ENCODE measurements around the gene GHR.

The GHR gene

DNA sequence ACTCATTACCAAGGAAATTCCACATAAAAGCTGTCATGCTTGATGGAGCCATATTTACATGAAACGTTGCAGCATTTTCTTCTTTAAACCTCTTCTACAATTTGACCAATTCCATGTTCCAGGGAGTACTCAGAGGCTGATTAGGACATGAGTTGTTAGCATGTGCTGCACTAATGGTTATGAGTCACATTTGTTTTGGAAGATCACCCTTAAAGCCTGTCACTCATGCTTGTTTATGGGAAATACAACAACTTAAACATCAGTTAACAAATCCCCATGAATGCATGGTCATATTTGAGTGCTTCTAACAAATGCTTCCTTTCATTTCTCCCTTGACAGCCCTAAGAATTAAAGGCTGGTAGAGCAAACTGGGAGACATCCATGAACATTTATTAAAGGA is 156.1 kb downstream of the GHR start:
- TF ChIP-seq, protein P1, sequence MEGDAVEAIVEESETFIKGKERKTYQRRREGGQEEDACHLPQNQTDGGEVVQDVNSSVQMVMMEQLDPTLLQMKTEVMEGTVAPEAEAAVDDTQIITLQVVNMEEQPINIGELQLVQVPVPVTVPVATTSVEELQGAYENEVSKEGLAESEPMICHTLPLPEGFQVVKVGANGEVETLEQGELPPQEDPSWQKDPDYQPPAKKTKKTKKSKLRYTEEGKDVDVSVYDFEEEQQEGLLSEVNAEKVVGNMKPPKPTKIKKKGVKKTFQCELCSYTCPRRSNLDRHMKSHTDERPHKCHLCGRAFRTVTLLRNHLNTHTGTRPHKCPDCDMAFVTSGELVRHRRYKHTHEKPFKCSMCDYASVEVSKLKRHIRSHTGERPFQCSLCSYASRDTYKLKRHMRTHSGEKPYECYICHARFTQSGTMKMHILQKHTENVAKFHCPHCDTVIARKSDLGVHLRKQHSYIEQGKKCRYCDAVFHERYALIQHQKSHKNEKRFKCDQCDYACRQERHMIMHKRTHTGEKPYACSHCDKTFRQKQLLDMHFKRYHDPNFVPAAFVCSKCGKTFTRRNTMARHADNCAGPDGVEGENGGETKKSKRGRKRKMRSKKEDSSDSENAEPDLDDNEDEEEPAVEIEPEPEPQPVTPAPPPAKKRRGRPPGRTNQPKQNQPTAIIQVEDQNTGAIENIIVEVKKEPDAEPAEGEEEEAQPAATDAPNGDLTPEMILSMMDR (IDR thresholded peaks at IDR 0.05; ENCODE audit: low read depth, low read length): no peak
- TF ChIP-seq MYC (IDR thresholded peaks at IDR 0.05; ENCODE audit: low read depth, low read length) (no peak), POLR2A (IDR thresholded peaks at IDR 0.05; ENCODE audit: extremely low read depth, insufficient read length) (no peak)
- TF ChIP-seq, protein P2, sequence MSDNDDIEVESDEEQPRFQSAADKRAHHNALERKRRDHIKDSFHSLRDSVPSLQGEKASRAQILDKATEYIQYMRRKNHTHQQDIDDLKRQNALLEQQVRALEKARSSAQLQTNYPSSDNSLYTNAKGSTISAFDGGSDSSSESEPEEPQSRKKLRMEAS (IDR thresholded peaks at IDR 0.05; ENCODE audit: low read depth, low read length): no peak
- H3K4me3 ChIP-seq (ENCODE audit: low read depth, low read length): no peak overlapping the region
- no peak for DNase-seq (ENCODE audit: low read depth)

DNA sequence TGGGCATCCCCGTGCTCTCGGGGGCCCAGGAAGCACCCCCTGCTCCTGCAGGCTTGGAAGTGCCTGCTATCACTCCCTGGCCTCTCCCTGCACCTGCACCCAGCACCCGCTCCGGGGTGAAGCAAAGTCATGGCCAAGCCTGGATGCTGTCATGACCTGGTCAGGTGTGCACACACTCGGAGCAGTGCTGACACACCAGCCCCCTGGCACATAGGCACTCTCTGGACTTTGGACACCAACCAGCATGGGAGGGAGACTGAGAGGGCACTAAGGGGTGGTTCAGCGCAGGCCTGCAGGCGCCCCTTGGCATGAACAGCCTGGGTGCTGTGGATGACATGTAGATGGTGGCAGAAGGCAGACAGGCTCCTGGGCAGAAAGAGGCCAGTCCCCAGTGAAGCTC is 158.6 kb downstream of the GHR start:
- no peak for DNase-seq (ENCODE audit: low read depth)
- no peak overlapping the region for H3K4me3 ChIP-seq (ENCODE audit: low read depth, low read length)
- TF ChIP-seq MYC (IDR thresholded peaks at IDR 0.05; ENCODE audit: low read depth, low read length): no peak

GRCh38 chr5:42582723-42583122 is 159.5 kb downstream of the GHR start:
- TF ChIP-seq POLR2A (IDR thresholded peaks at IDR 0.05; ENCODE audit: extremely low read depth, insufficient read length) (no peak), MYC (IDR thresholded peaks at IDR 0.05; ENCODE audit: low read depth, low read length) (no peak)
- TF ChIP-seq, protein P1 (IDR thresholded peaks at IDR 0.05; ENCODE audit: low read depth, low read length): no peak
- TF ChIP-seq, protein P2 (IDR thresholded peaks at IDR 0.05; ENCODE audit: low read depth, low read length): no peak
- H3K4me3 ChIP-seq (ENCODE audit: low read depth, low read length): no peak overlapping the region
- DNase-seq (ENCODE audit: low read depth): no peak

DNA sequence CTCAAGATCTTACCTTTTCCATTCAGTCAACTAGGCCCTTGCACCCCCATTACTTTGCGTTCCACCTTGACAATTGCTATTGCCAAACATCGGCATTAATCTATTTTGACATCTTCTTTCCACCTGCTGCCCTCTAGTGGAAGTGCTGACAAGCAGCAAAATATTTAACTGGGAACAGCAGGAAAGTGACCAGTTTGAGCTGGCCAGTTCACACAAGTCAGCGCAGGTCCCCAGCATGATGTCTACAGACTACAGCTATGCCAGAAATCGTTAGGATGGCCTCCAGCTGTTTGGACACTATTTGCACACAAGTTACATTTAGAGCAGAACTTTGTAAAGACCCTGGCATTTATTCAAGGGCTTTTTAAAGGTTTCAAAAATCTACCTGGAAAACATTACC is 160.1 kb downstream of the GHR start:
- TF ChIP-seq, protein P1 (IDR thresholded peaks at IDR 0.05; ENCODE audit: low read depth, low read length): peak; percentile 88
- TF ChIP-seq MYC (IDR thresholded peaks at IDR 0.05; ENCODE audit: low read depth, low read length): no peak
- no peak overlapping the region for H3K4me3 ChIP-seq (ENCODE audit: low read depth, low read length)
- peak; percentile 65 for DNase-seq (ENCODE audit: low read depth)

DNA sequence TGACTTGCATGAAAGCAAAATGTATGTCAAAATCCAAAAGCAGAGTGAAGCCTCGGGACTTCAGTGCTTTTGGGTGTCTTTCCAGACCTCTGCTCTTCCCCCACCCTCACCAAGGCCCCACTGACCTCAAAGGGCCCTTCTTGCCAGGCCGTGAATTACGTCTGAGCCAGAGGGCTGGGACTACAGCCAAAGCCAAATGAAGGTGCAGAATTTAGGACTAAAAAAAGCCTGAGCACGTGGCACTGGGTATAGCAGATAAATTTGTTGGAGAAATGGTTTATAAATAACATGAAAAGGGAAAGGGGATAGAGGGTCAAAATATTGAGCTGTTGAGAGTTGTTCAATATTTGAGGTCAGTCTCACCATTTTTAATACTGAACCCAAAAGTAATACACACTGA is 163.4 kb downstream of the GHR start:
- H3K4me3 ChIP-seq (ENCODE audit: low read depth, low read length): no peak overlapping the region
- no peak for DNase-seq (ENCODE audit: low read depth)
- TF ChIP-seq, protein P1 (IDR thresholded peaks at IDR 0.05; ENCODE audit: low read depth, low read length): no peak
- TF ChIP-seq, protein P2 (IDR thresholded peaks at IDR 0.05; ENCODE audit: low read depth, low read length): 0 out of 2 replicates have a peak, but pooled peaks have one; percentile 12

DNA sequence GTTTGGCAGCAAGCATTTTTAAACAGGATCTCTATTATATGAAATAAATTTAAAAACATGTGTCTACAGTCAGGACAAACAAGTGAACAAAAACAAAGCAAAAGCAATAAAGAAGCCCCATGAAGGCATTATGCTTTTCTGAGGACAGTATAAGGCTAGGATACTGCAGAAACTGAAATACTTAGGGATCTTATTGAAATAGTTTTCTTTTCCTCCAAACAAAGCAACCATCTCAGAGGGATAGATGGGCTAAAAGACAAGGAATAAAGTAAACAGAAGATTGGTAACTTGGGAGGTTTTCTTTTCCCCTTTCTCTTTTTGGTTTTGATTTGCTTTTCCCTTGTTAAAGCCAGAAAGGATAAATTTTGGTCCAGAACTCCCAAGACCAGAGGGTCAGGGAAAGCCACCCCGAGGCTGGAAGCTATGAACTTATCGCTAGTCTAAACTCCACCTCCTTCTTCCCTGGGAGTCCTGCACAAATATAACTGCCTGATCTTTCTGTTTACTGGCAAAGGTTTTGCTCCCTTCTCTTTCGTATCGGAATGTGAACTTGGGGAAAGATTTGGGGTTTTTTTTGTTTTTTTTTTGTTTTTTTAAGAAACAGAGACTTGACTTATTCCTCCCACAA is 164.0 kb downstream of the GHR start:
- TF ChIP-seq POLR2A (IDR thresholded peaks at IDR 0.05; ENCODE audit: extremely low read depth, insufficient read length): no peak
- TF ChIP-seq, protein P1 (IDR thresholded peaks at IDR 0.05; ENCODE audit: low read depth, low read length): no peak
- no peak for TF ChIP-seq MYC (IDR thresholded peaks at IDR 0.05; ENCODE audit: low read depth, low read length)
- TF ChIP-seq, protein P2 (IDR thresholded peaks at IDR 0.05; ENCODE audit: low read depth, low read length): no peak
- DNase-seq (ENCODE audit: low read depth): no peak
- H3K4me3 ChIP-seq (ENCODE audit: low read depth, low read length): no peak overlapping the region

Data from NB4 (cell line).